ENCODE results near the gene APLP2. TPM values are rescaled to one million over a fixed set of nuclear protein-coding genes. Genes with fewer than 3 reads are reported as not detected.

APLP2 gene
- total and polyA plus RNA-seq, 9 of the 15 experiments (the other 6 are each of a cell fraction or from before 2014, with no cell fraction given) = 17.4 to 164 (median 118) TPM

- no peak for DNase-seq (ENCODE audit: extremely low read depth in 1 of 4, low spot score in 3 of 4)
- TF ChIP-seq SNRNP70 (optimal IDR thresholded peaks at IDR 0.05; ENCODE audit: low read depth, low read length) (no peak), TEAD2 (tag; IDR thresholded peaks at IDR 0.05) (no peak), RCOR1 (IDR thresholded peaks at IDR 0.05; ENCODE audit: borderline replicate concordance in 1 of 2, low read depth in 2 of 2, low read length in 2 of 2) (no peak), TCF3 (CRISPR knock-in tag; IDR thresholded peaks at IDR 0.05) (no peak), SMARCB1 (IDR thresholded peaks at IDR 0.05; ENCODE audit: insufficient read length, low read depth) (no peak), NFE2L1 (tag; IDR thresholded peaks at IDR 0.05; ENCODE audit: borderline replicate concordance, low read depth) (no peak), E2F1 (CRISPR knock-in tag; IDR thresholded peaks at IDR 0.05) (no peak), MCM7 (IDR thresholded peaks at IDR 0.05) (no peak), YBX1 (IDR thresholded peaks at IDR 0.05) (no peak)
- TF ChIP-seq, protein P1, sequence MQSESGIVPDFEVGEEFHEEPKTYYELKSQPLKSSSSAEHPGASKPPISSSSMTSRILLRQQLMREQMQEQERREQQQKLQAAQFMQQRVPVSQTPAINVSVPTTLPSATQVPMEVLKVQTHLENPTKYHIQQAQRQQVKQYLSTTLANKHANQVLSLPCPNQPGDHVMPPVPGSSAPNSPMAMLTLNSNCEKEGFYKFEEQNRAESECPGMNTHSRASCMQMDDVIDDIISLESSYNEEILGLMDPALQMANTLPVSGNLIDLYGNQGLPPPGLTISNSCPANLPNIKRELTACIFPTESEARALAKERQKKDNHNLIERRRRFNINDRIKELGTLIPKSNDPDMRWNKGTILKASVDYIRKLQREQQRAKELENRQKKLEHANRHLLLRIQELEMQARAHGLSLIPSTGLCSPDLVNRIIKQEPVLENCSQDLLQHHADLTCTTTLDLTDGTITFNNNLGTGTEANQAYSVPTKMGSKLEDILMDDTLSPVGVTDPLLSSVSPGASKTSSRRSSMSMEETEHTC (IDR thresholded peaks at IDR 0.05) = no peak
- H3K79me2 ChIP-seq (ENCODE audit: control insufficient read depth, insufficient read depth, low read length) = no peaks in the 10 kb centered on the region
- no peak overlapping the region for H3K9ac ChIP-seq (ENCODE audit: insufficient read depth in 1 of 2, low read depth in 2 of 2, low read length in 2 of 2)
- no peaks in the 10 kb centered on the region for H3K9me1 ChIP-seq (ENCODE audit: control insufficient read depth, insufficient read depth, low read length)
- FAIRE-seq = no peak
- ChIA-PET CTCF (ENCODE audit: low intra/inter-chr PET ratio) (no interaction called here), POLR2A (no interaction called here)
- BruUV-seq (replicated peaks) = no TSS peak
- peaks cover 2% of the 10 kb centered on the region for H4K20me1 ChIP-seq (replicated peaks; ENCODE audit: control insufficient read depth, insufficient read depth, low read length)
- no peak overlapping the region for H3K4me2 ChIP-seq (ENCODE audit: insufficient read depth, low read length)
- H3K4me1 ChIP-seq (replicated peaks in 1 of 2; ENCODE audit: control insufficient read depth in 2 of 2, insufficient read depth in 2 of 2, low read length in 2 of 2) = peaks cover 0 to 15% of the 10 kb centered on the region in 2 experiments; a peak in 1 of 5 replicates
- ATAC-seq = no peak
- intact Hi-C loops (cut with micrococcal nuclease) = no loop called here
- in situ Hi-C loops (cut with MboI) = no loop called here
- H3K27me3 ChIP-seq (ENCODE audit: control insufficient read depth in 2 of 2, insufficient read depth in 2 of 2, low read length in 2 of 2) = peaks cover 44 to 80% of the 10 kb centered on the region in 2 experiments
- H3K4me3 ChIP-seq = no peak overlapping the region
- H3K9me3 ChIP-seq (replicated peaks; ENCODE audit: control insufficient read depth, insufficient read depth, low read depth, low read length) = no peaks in the 10 kb centered on the region
- no peak overlapping the region for H2AFZ ChIP-seq (ENCODE audit: low read depth, low read length)
- H3K27ac ChIP-seq (ENCODE audit: extremely low read depth, low read depth, low read length) = no peak overlapping the region
- no peaks in the 10 kb centered on the region for H3K36me3 ChIP-seq (ENCODE audit: control insufficient read depth, insufficient read depth, low read length)
- WGBS (ENCODE audit: insufficient coverage, low coverage, missing lambda C conversion rate) = 21% methylated on average over 20 of the region's 29 CpGs
Observed at GRCh38 chr11:130190371-130190881, 120.7 kb downstream of the APLP2 start.
